Esophagus muscularis mucosa (tissue), 4 donors: Measurements from ENCODE around the gene LENEP. TPM values are rescaled to one million over a fixed set of nuclear protein-coding genes. Genes with fewer than 3 reads are reported as not detected.

Source experiments
- DNase-seq: peaks from one replicate; pipeline ENCODE4 v3.0.0-alpha.2; 2017; ENCODE audit errors: extremely low spot score
- H3K27ac ChIP-seq, 4 donors: fragments of 200-600 bp; sonication (generic); replicated peaks in 1 of 4; 1 replicate in 3 of 4; 2 replicates in 1 of 4; pipeline ENCODE4 v1.5.1; 2016 to 2019; ENCODE audit warnings: mild to moderate bottlenecking in 1 of 4
- H3K27me3 ChIP-seq, 4 donors: fragments of 200-600 bp; sonication (generic); one replicate each; pipeline versions ENCODE4 v1.5.1 to v1.6.0; 2016 to 2019
- H3K36me3 ChIP-seq, 4 donors: fragments of 200-600 bp; sonication (generic); one replicate each; pipeline ENCODE4 v1.5.1; 2016 to 2019
- H3K4me1 ChIP-seq, 4 donors: fragments of 200-600 bp; sonication (generic); one replicate each; pipeline ENCODE4 v1.5.1; 2016 to 2019
- H3K4me3 ChIP-seq, 4 donors: fragments of 200-600 bp; sonication (generic); 1 replicate in 2 of 4; 2 replicates in 2 of 4; pipeline ENCODE4 v1.5.1; 2016 to 2019; ENCODE audit warnings: mild to moderate bottlenecking in 4 of 4, moderate library complexity in 1 of 4
- H3K9me3 ChIP-seq, 4 donors: fragments of 200-600 bp; sonication (generic); 1 replicate in 3 of 4; 2 replicates in 1 of 4; pipeline ENCODE4 v1.5.1; 2016 to 2019
- EP300 ChIP-seq: sonication (generic); formaldehyde crosslinking; IDR thresholded peaks from one replicate; pipeline ENCODE4 v1.6.1; 2017; ENCODE audit warnings: antibody characterized with exemption
- POLR2A ChIP-seq: fragments of 450-650 bp; IDR thresholded peaks from one replicate; pipeline ENCODE4 v1.6.1; 2017; ENCODE audit warnings: antibody characterized with exemption, moderate library complexity, mild to moderate bottlenecking, low read depth
- POLR2AphosphoS5 ChIP-seq, 2 donors: sonication (generic); formaldehyde crosslinking; IDR thresholded peaks; one replicate each; pipeline ENCODE4 v1.6.1; 2017; ENCODE audit warnings: antibody characterized with exemption in 2 of 2
- WGBS: methylation state at CpG from one replicate; pipeline ENCODE4 v1.1.5; 2018; 5-methylcytosine and 5-hydroxymethylcytosine counted together
- intact Hi-C: fragments of 100-400 bp; cut with DNase I; formaldehyde crosslinking; loops from one replicate; pipeline ENCODE4 v1.15.1; 2023
- total RNA-seq, 4 donors: library from RNA; depleted of rRNA; stranded (reverse); fragments of >200 nt; gene quantifications; one replicate each; pipeline versions ENCODE4 v1.1.0 to v1.2.1, GENCODE V29; 2016
- TF ChIP-seq, protein P1 (sequence below), 3 experiments: fragments of 200-600 bp in 2 of 3; fragments of 450-650 bp in 1 of 3; sonication (generic) in 2 of 3; IDR thresholded peaks; one replicate each; pipeline ENCODE4 v1.5.1; 2017 to 2019; ENCODE audit warnings: antibody characterized with exemption in 3 of 3, mild to moderate bottlenecking in 2 of 3, moderate library complexity in 1 of 3

The LENEP gene
- total RNA-seq, 4 donors from 2014 or later = not detected

DNA sequence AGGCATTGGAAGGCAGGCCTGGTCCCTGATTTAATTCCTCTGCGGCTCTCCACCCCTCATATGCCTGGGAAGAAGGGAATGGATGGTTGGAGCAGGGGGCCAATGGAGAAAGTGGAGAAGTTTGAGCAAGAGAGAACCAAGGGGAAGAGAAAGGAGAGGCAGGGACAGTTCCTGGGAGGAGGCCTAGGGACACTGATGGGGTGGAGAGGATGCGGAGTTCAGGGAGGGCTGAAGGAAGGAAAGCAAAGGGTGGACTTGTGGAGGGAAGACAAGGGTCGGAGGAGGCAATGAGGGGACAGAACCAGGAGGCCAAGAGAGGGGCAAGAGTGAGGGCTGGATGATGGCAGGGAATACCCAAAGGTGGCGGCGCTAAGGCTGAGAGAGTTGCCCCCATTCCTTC, 16.4 kb downstream of the LENEP start:
- WGBS = 86% methylated on average over 5 of the region's 5 CpGs
- Histone ChIP-seq H3K4me3 (peak overlapping the region in 2 of 4 donors; percentile 18 to 32), H3K36me3 (peaks cover 4 to 22% (median 16%) of the 10 kb centered on the region in 4 donors), H3K27ac (peak overlapping the region in 3 of 4 donors; percentile 65 to 74 (median 68)), H3K4me1 (peaks cover 68 to 98% (median 85%) of the 10 kb centered on the region in 4 donors), H3K9me3 (no peaks in the 10 kb centered on the region), H3K27me3 (no peaks in the 10 kb centered on the region)
- DNase-seq = no peak
- intact Hi-C loops = no loop called here
- TF ChIP-seq, protein P1, sequence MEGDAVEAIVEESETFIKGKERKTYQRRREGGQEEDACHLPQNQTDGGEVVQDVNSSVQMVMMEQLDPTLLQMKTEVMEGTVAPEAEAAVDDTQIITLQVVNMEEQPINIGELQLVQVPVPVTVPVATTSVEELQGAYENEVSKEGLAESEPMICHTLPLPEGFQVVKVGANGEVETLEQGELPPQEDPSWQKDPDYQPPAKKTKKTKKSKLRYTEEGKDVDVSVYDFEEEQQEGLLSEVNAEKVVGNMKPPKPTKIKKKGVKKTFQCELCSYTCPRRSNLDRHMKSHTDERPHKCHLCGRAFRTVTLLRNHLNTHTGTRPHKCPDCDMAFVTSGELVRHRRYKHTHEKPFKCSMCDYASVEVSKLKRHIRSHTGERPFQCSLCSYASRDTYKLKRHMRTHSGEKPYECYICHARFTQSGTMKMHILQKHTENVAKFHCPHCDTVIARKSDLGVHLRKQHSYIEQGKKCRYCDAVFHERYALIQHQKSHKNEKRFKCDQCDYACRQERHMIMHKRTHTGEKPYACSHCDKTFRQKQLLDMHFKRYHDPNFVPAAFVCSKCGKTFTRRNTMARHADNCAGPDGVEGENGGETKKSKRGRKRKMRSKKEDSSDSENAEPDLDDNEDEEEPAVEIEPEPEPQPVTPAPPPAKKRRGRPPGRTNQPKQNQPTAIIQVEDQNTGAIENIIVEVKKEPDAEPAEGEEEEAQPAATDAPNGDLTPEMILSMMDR (IDR thresholded peaks at IDR 0.05) = no peak
- TF ChIP-seq POLR2AphosphoS5 (IDR thresholded peaks at IDR 0.05) = no peak
- no peak for TF ChIP-seq EP300
- TF ChIP-seq POLR2A = no peak

GRCh38 chr1:155010211-155010918, 17.0 kb downstream of the LENEP start:
- intact Hi-C loops = no loop called here
- H3K36me3 ChIP-seq = peaks cover 9 to 29% (median 22%) of the 10 kb centered on the region in 4 donors
- no peaks in the 10 kb centered on the region for H3K27me3 ChIP-seq
- H3K4me3 ChIP-seq = peak overlapping the region in 1 of 4 donors; percentile 32
- H3K27ac ChIP-seq = peak overlapping the region; percentile 56 to 74 (median 62)
- 49% methylated on average over 11 of the region's 11 CpGs for WGBS
- H3K4me1 ChIP-seq = peaks cover 61 to 92% (median 79%) of the 10 kb centered on the region in 4 donors
- DNase-seq = no peak
- TF ChIP-seq, protein P1 (IDR thresholded peaks at IDR 0.05) = no peak
- TF ChIP-seq EP300 (no peak), POLR2AphosphoS5 (IDR thresholded peaks at IDR 0.05) (no peak), POLR2A (no peak)
- H3K9me3 ChIP-seq = no peaks in the 10 kb centered on the region

DNA sequence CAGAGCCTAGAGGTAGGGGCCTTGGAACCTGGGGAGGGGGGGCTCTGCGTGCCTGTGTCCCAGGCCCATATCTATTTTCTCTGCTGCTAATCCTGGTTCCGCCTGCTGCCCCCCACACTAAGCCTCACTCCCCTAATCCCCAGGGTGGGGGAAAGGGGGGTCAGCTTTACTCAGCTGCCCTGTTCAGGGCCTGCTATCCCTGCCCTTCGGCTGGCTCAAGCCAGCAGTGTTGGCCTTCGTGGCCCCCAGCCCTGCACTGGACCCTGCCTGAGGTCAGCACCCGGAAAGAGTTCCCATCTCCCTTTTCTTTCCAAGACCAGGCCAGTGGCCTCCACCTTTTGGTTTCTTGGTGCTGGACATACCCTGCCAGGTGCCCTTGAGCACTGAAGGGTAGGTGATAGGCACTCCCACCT, 17.6 kb downstream of the LENEP start:
- H3K4me1 ChIP-seq = peaks cover 55 to 86% (median 72%) of the 10 kb centered on the region in 4 donors
- 83% methylated on average over 4 of the region's 5 CpGs for WGBS

GRCh38 chr1:155011437-155012025, 18.1 kb downstream of the LENEP start:
- intact Hi-C loops = no loop called here
- H3K4me1 ChIP-seq = peaks cover 50 to 85% (median 70%) of the 10 kb centered on the region in 4 donors

More for the DNA sequence above, 17.6 kb downstream of the LENEP start:
- TF ChIP-seq POLR2AphosphoS5 (IDR thresholded peaks at IDR 0.05) (no peak), EP300 (no peak), POLR2A (no peak)
- TF ChIP-seq, protein P1 (IDR thresholded peaks at IDR 0.05) = no peak
- Histone ChIP-seq H3K4me3 (no peak overlapping the region), H3K27ac (peak overlapping the region; percentile 56 to 74 (median 62)), H3K9me3 (no peaks in the 10 kb centered on the region), H3K27me3 (no peaks in the 10 kb centered on the region), H3K36me3 (peaks cover 9 to 34% (median 28%) of the 10 kb centered on the region in 4 donors)
- DNase-seq = no peak
- intact Hi-C loops = no loop called here

More at GRCh38 chr1:155011437-155012025, 18.1 kb downstream of the LENEP start:
- WGBS = 66% methylated on average over 3 of the region's 6 CpGs
- peaks cover 9 to 39% (median 31%) of the 10 kb centered on the region in 4 donors for H3K36me3 ChIP-seq
- no peak overlapping the region for H3K4me3 ChIP-seq
- DNase-seq = no peak
- peak overlapping the region; percentile 56 to 74 (median 62) for H3K27ac ChIP-seq
- H3K9me3 ChIP-seq = no peaks in the 10 kb centered on the region
- TF ChIP-seq POLR2AphosphoS5 (IDR thresholded peaks at IDR 0.05) = no peak
- no peak for TF ChIP-seq POLR2A
- TF ChIP-seq, protein P1 (IDR thresholded peaks at IDR 0.05) = no peak
- TF ChIP-seq EP300 = no peak
- H3K27me3 ChIP-seq = no peaks in the 10 kb centered on the region
